ENCODE measurements around the gene NME9.

GRCh38 chr3:138300647-138301046, 29.0 kb downstream of the NME9 start:
- TF ChIP-seq CTCF (IDR thresholded peaks at IDR 0.05) (no peak), POLR2A (IDR thresholded peaks at IDR 0.05) (no peak)

Measured in uterus (tissue), 2 donors.